ENCODE measurements around the gene GNA15.

The GNA15 gene

DNA sequence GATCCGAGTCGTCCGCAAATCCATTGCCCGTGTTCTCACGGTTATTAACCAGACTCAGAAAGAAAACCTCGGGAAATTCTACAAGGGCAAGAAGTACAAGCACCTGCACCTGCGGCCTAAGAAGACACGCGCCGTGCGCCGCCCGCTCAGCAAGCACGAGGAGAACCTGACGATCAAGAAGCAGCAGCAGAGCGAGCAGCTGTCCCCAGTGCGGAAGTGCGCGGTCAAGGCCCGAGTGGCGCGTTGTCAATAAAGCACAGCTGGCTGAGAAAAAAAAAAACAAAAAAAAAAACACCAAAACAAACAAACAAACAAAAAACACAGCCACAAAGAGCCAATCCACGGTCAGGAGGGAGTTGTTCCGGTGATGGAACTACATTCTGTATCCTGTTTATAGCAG lies 4.7 kb upstream of the GNA15 start:
- Histone ChIP-seq H2AFZ (ENCODE audit: low read depth, low read length, severe bottlenecking) (no peak overlapping the region), H3F3A (ENCODE audit: insufficient read depth) (no peaks in the 10 kb centered on the region), H3K4me2 (ENCODE audit: low read depth, low read length, poor library complexity, severe bottlenecking) (no peak overlapping the region), H3K79me2 (ENCODE audit: insufficient read depth, low read length) (no peaks in the 10 kb centered on the region), H3K9me2 (replicated peaks; ENCODE audit: insufficient read depth, low read length) (no peaks in the 10 kb centered on the region), H3K9ac (ENCODE audit: low read length) (no peak overlapping the region), H3K27ac (ENCODE audit: low read depth, low read length) (no peak overlapping the region), H3K27me3 (ENCODE audit: low read length) (no peaks in the 10 kb centered on the region), H3K36me3 (ENCODE audit: low read length) (no peaks in the 10 kb centered on the region), H3K4me3 (ENCODE audit: insufficient read depth, low read length, poor library complexity, severe bottlenecking) (no peak overlapping the region), H4K20me1 (ENCODE audit: low read depth, low read length) (no peaks in the 10 kb centered on the region), H3K9me3 (ENCODE audit: insufficient read depth, low read length) (no peaks in the 10 kb centered on the region)
- TF ChIP-seq EZH2phosphoT487 (conservative IDR thresholded peaks at IDR 0.05; ENCODE audit: low read length) = no peak
- TF ChIP-seq, protein P1, sequence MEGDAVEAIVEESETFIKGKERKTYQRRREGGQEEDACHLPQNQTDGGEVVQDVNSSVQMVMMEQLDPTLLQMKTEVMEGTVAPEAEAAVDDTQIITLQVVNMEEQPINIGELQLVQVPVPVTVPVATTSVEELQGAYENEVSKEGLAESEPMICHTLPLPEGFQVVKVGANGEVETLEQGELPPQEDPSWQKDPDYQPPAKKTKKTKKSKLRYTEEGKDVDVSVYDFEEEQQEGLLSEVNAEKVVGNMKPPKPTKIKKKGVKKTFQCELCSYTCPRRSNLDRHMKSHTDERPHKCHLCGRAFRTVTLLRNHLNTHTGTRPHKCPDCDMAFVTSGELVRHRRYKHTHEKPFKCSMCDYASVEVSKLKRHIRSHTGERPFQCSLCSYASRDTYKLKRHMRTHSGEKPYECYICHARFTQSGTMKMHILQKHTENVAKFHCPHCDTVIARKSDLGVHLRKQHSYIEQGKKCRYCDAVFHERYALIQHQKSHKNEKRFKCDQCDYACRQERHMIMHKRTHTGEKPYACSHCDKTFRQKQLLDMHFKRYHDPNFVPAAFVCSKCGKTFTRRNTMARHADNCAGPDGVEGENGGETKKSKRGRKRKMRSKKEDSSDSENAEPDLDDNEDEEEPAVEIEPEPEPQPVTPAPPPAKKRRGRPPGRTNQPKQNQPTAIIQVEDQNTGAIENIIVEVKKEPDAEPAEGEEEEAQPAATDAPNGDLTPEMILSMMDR (IDR thresholded peaks at IDR 0.05; ENCODE audit: insufficient read depth, low read length, poor library complexity, severe bottlenecking) = no peak

DNA sequence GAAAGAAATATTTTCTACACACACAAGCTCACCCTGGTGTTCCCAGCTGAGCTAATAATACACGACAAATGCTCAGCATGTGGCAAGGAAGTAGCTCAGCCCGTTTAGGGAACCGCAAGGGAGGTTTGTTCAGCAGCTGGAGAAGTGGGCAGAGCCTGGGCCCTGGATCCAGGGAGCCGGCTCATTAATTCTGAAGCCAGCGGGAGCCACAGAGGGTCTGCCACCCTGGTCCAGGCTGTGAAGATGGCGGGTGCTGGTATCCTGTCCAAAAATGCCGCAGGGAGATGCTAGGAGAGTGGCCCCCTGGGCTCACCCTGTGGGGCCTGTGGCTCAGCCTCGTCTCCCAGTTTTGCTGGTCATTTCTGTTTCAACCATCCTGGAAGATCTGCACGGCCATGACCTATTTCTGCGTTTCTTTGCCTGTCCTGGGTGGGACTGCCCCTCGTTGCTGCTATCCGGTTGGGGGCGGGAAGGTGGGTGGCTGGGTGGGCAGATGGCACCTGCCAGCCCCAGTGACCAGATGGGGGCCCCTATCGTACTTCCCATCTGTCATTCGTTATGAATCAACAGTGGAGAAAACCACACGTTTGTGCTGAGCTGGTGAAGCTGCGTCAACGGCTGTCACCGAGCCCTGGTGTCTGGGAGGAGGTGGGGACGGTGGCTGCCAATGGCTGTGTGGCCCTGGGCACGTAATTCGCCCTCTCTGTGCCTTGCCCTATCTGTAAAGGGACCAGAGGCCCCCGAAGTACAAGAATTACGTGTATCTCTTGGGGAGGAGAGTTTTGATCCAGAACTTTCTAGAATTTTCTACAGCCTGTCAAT lies 2.7 kb upstream of the GNA15 start:
- TF ChIP-seq, protein P1 (IDR thresholded peaks at IDR 0.05; ENCODE audit: insufficient read depth, low read length, poor library complexity, severe bottlenecking) = no peak
- no peak for TF ChIP-seq EZH2phosphoT487 (conservative IDR thresholded peaks at IDR 0.05; ENCODE audit: low read length)
- H2AFZ ChIP-seq (ENCODE audit: low read depth, low read length, severe bottlenecking) = no peak overlapping the region

DNA sequence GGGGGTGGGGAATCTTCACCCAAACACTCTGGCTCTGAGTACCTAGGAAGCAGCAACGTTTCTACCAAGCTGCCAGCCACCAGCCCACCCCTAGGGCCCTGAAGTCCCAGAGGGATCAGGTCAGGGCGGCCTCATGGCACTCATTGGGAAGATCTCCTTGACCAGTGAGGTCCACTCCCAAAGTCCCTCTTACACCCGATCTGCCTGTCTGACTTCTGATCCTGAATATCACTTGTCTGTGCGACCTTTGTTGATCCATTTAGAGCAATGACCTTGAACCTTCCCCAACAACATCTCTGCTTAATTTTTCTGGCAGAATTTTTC lies 2.1 kb upstream of the GNA15 start:
- Histone ChIP-seq H3K4me3 (ENCODE audit: insufficient read depth, low read length, poor library complexity, severe bottlenecking) (no peak overlapping the region), H3K27me3 (ENCODE audit: low read length) (no peaks in the 10 kb centered on the region), H3K4me2 (ENCODE audit: low read depth, low read length, poor library complexity, severe bottlenecking) (no peak overlapping the region), H3F3A (ENCODE audit: insufficient read depth) (no peaks in the 10 kb centered on the region), H3K79me2 (ENCODE audit: insufficient read depth, low read length) (no peaks in the 10 kb centered on the region), H3K27ac (ENCODE audit: low read depth, low read length) (no peak overlapping the region), H2AFZ (ENCODE audit: low read depth, low read length, severe bottlenecking) (no peak overlapping the region), H3K9me2 (replicated peaks; ENCODE audit: insufficient read depth, low read length) (no peaks in the 10 kb centered on the region), H3K9ac (ENCODE audit: low read length) (no peak overlapping the region), H3K9me3 (ENCODE audit: insufficient read depth, low read length) (no peaks in the 10 kb centered on the region), H3K36me3 (ENCODE audit: low read length) (no peaks in the 10 kb centered on the region), H4K20me1 (ENCODE audit: low read depth, low read length) (no peaks in the 10 kb centered on the region)
- TF ChIP-seq EZH2phosphoT487 (conservative IDR thresholded peaks at IDR 0.05; ENCODE audit: low read length) = no peak
- TF ChIP-seq, protein P1 (IDR thresholded peaks at IDR 0.05; ENCODE audit: insufficient read depth, low read length, poor library complexity, severe bottlenecking) = no peak

More for the DNA sequence above, 2.7 kb upstream of the GNA15 start:
- H3K79me2 ChIP-seq (ENCODE audit: insufficient read depth, low read length) = no peaks in the 10 kb centered on the region
- no peak overlapping the region for H3K27ac ChIP-seq (ENCODE audit: low read depth, low read length)
- no peaks in the 10 kb centered on the region for H3F3A ChIP-seq (ENCODE audit: insufficient read depth)
- H3K27me3 ChIP-seq (ENCODE audit: low read length) = no peaks in the 10 kb centered on the region
- H3K4me2 ChIP-seq (ENCODE audit: low read depth, low read length, poor library complexity, severe bottlenecking) = no peak overlapping the region
- no peak overlapping the region for H3K4me3 ChIP-seq (ENCODE audit: insufficient read depth, low read length, poor library complexity, severe bottlenecking)
- H3K9ac ChIP-seq (ENCODE audit: low read length) = no peak overlapping the region
- H4K20me1 ChIP-seq (ENCODE audit: low read depth, low read length) = no peaks in the 10 kb centered on the region
- H3K9me2 ChIP-seq (replicated peaks; ENCODE audit: insufficient read depth, low read length) = no peaks in the 10 kb centered on the region
- no peaks in the 10 kb centered on the region for H3K9me3 ChIP-seq (ENCODE audit: insufficient read depth, low read length)
- H3K36me3 ChIP-seq (ENCODE audit: low read length) = no peaks in the 10 kb centered on the region
